Liver (tissue), 3 donors: ENCODE measurements around the gene TMEM100.

Experiments used
- GABPA ChIP-seq, 2 donors: IDR thresholded peaks in 1 of 2; conservative IDR thresholded peaks in 1 of 2; 2 replicates each; pipeline ENCODE4 v1.6.1; 2016; ENCODE audit warnings: antibody characterized with exemption in 2 of 2, mild to moderate bottlenecking in 1 of 2, moderate library complexity in 1 of 2
- HNF4G ChIP-seq: IDR thresholded peaks from 2 replicates; pipeline ENCODE4 v1.6.1; 2016; ENCODE audit warnings: antibody characterized with exemption
- RAD21 ChIP-seq, 2 donors: IDR thresholded peaks; 2 replicates each; pipeline ENCODE4 v1.6.1; 2016; ENCODE audit warnings: antibody characterized with exemption in 2 of 2, mild to moderate bottlenecking in 2 of 2
- YY1 ChIP-seq: IDR thresholded peaks from 2 replicates; pipeline ENCODE4 v1.6.1; 2016; ENCODE audit warnings: antibody characterized with exemption, mild to moderate bottlenecking
- TF ChIP-seq, protein P1 (sequence below): IDR thresholded peaks from 2 replicates; pipeline ENCODE4 v1.6.1; 2016; ENCODE audit warnings: antibody characterized with exemption, mild to moderate bottlenecking
- TF ChIP-seq, protein P2 (sequence below): fragments of 150-350 bp; IDR thresholded peaks from 2 replicates; pipeline ENCODE4 v1.5.1; 2017; ENCODE audit warnings: improper control_type of control experiment, low read depth, low read length; ENCODE audit not compliant: missing input control
- donor health status: healthy.
- donor health status: healthy.

DNA sequence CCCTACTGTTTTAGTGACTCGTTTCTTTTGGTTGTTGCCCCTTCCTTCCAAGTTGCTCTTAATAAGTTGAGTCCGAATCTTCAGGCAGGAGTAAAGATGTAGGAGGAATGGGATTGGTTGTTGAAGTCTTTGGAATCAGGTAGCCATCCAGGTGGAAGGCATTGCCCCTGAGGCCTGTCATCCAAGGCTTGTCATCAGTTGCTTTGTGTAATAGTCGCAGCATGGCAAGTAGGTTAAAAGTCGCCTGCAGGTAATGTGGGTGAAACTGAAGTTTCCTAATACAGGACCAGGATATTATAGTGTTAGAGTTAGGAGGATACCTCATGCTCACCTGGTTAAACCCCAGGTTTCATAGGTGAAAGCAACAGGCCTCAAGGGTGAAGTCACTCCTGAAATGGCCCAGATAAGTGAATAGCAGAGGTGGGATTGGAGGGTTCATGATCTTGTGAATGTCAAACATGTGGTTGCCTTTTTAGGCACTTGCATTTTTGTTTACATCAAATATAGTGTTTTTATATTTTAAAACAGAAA, 29.1 kb upstream of the TMEM100 start:
- TF ChIP-seq, protein P1, sequence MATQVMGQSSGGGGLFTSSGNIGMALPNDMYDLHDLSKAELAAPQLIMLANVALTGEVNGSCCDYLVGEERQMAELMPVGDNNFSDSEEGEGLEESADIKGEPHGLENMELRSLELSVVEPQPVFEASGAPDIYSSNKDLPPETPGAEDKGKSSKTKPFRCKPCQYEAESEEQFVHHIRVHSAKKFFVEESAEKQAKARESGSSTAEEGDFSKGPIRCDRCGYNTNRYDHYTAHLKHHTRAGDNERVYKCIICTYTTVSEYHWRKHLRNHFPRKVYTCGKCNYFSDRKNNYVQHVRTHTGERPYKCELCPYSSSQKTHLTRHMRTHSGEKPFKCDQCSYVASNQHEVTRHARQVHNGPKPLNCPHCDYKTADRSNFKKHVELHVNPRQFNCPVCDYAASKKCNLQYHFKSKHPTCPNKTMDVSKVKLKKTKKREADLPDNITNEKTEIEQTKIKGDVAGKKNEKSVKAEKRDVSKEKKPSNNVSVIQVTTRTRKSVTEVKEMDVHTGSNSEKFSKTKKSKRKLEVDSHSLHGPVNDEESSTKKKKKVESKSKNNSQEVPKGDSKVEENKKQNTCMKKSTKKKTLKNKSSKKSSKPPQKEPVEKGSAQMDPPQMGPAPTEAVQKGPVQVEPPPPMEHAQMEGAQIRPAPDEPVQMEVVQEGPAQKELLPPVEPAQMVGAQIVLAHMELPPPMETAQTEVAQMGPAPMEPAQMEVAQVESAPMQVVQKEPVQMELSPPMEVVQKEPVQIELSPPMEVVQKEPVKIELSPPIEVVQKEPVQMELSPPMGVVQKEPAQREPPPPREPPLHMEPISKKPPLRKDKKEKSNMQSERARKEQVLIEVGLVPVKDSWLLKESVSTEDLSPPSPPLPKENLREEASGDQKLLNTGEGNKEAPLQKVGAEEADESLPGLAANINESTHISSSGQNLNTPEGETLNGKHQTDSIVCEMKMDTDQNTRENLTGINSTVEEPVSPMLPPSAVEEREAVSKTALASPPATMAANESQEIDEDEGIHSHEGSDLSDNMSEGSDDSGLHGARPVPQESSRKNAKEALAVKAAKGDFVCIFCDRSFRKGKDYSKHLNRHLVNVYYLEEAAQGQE: no peak
- TF ChIP-seq, protein P2, sequence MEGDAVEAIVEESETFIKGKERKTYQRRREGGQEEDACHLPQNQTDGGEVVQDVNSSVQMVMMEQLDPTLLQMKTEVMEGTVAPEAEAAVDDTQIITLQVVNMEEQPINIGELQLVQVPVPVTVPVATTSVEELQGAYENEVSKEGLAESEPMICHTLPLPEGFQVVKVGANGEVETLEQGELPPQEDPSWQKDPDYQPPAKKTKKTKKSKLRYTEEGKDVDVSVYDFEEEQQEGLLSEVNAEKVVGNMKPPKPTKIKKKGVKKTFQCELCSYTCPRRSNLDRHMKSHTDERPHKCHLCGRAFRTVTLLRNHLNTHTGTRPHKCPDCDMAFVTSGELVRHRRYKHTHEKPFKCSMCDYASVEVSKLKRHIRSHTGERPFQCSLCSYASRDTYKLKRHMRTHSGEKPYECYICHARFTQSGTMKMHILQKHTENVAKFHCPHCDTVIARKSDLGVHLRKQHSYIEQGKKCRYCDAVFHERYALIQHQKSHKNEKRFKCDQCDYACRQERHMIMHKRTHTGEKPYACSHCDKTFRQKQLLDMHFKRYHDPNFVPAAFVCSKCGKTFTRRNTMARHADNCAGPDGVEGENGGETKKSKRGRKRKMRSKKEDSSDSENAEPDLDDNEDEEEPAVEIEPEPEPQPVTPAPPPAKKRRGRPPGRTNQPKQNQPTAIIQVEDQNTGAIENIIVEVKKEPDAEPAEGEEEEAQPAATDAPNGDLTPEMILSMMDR: no peak
- TF ChIP-seq YY1 (no peak), HNF4G (no peak), RAD21 (IDR thresholded peaks at IDR 0.05) (no peak), GABPA (IDR thresholded peaks at IDR 0.05 in 1 of 2, conservative IDR thresholded peaks at IDR 0.05 in 1 of 2) (no peak)
